ENCODE measurements around the gene ALDH2.

DNA sequence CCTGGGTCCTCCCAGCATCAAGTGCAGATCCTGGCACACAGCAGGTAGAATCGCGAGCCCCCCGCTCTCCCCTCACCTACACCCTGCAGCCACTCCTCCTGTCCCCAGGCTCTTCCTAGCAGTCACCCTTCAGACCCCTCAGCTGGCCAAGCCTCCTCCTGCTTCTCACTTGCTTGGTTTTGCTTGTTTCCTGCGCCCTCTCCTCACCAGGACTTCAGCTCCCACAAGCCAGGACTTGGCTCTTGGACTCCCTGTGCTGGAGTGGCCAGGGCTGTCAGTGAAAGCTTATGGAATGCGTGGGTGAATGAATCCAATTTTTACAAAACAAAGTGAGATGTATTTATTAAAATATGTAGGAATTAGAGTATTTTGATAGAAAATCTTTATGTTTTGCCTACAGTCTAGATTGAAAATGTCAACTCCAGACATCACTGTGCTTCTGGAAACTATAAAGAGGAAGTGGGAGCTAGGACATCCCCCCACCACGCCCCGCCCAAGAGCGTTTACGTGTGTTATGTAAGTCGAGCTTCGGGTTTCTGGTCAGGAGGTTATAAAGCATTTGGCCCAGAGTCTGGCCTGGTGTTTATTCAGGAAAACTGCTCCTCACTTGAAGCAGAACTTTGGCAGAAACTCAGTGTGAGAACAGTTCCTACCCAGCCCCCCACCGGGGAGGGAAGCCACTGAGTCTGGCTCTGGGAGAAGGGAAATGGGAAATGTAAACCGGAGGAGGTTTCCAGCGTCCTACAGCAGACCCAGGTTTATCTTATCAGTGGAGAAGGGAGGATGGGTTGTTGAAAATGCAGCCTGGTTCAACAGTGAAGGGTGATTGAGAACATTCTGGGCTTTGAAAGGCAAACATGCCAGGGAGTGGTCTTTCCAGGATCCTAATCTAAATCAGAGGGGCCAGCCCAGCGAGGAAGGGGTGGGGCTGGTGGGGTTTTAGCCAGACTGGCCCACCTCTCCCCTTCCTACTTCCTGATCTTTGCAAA lies 8.8 kb downstream of the ALDH2 start:
- TF ChIP-seq POLR2AphosphoS5 (IDR thresholded peaks at IDR 0.05; ENCODE audit: borderline replicate concordance, low read depth, low read length) (no peak), EZH2 (IDR thresholded peaks at IDR 0.05) (no peak)
